H9 (cell line): ENCODE measurements around the gene ROR1. TPM values are rescaled to one million over a fixed set of nuclear protein-coding genes. Genes with fewer than 3 reads are reported as not detected.

Experiments
- DNase-seq: peaks from one replicate; pipeline ENCODE4 v3.0.0-alpha.2; 2017
- H2AFZ ChIP-seq: one replicate; pipeline ENCODE4 v1.6.1; 2013; ENCODE audit warnings: mild to moderate bottlenecking, low read length, control low read depth, moderate library complexity
- H2AK5ac ChIP-seq: 2 replicates; pipeline ENCODE4 v1.6.1; 2013; ENCODE audit warnings: low read length, control low read depth, mixed read lengths; ENCODE audit not compliant: insufficient read length
- H2BK120ac ChIP-seq: one replicate; pipeline ENCODE4 v1.6.1; 2013; ENCODE audit warnings: low read depth, mild to moderate bottlenecking, low read length, control low read depth, inconsistent platforms; ENCODE audit not compliant: poor library complexity, severe bottlenecking
- H2BK12ac ChIP-seq: 2 replicates; pipeline ENCODE4 v1.6.1; 2013; ENCODE audit warnings: low read length, control low read depth, mixed read lengths, low read depth; ENCODE audit not compliant: insufficient read length
- H2BK15ac ChIP-seq: 2 replicates; pipeline ENCODE4 v1.6.1; 2013; ENCODE audit warnings: low read depth, low read length, control low read depth
- H2BK20ac ChIP-seq: one replicate; pipeline ENCODE4 v1.6.1; 2013; ENCODE audit warnings: low read depth, mild to moderate bottlenecking, low read length, control low read depth, inconsistent platforms; ENCODE audit not compliant: poor library complexity, severe bottlenecking
- H2BK5ac ChIP-seq: 2 replicates; pipeline ENCODE4 v1.6.1; 2013; ENCODE audit warnings: low read length, control low read depth, mixed read lengths; ENCODE audit not compliant: insufficient read length
- H3K14ac ChIP-seq: 2 replicates; pipeline ENCODE4 v1.6.1; 2013; ENCODE audit warnings: low read length, control low read depth; ENCODE audit not compliant: insufficient read depth
- H3K18ac ChIP-seq: 2 replicates; pipeline ENCODE4 v1.6.1; 2013; ENCODE audit warnings: low read depth, mild to moderate bottlenecking, mixed read lengths, low read length, control low read depth; ENCODE audit not compliant: insufficient read length
- H3K23ac ChIP-seq: 2 replicates; pipeline ENCODE4 v1.6.1; 2013; ENCODE audit warnings: low read length, control low read depth, mixed read lengths, low read depth; ENCODE audit not compliant: insufficient read length
- H3K23me2 ChIP-seq: 2 replicates; pipeline ENCODE4 v1.6.1; 2013; ENCODE audit warnings: low read depth, mild to moderate bottlenecking, mixed read lengths, low read length, control low read depth; ENCODE audit not compliant: insufficient read length, poor library complexity, severe bottlenecking
- H3K27ac ChIP-seq: 2 replicates; pipeline ENCODE4 v1.5.1; 2013; ENCODE audit warnings: low read length, control low read depth, mixed read lengths, low read depth; ENCODE audit not compliant: insufficient read length
- H3K27me3 ChIP-seq: 2 replicates; pipeline ENCODE4 v1.6.1; 2013; ENCODE audit warnings: low read length, control low read depth, inconsistent platforms; ENCODE audit not compliant: insufficient read depth
- H3K4ac ChIP-seq: 2 replicates; pipeline ENCODE4 v1.6.1; 2013; ENCODE audit warnings: low read depth, mild to moderate bottlenecking, control low read depth, inconsistent platforms, low read length, moderate library complexity
- H3K4me1 ChIP-seq: 2 replicates; pipeline ENCODE4 v1.6.1; 2013; ENCODE audit warnings: low read length, control low read depth, inconsistent platforms; ENCODE audit not compliant: insufficient read depth
- H3K4me2 ChIP-seq: 2 replicates; pipeline ENCODE4 v1.6.1; 2013; ENCODE audit warnings: low read length, control low read depth, mixed read lengths; ENCODE audit not compliant: insufficient read length, insufficient read depth
- H3K56ac ChIP-seq: 2 replicates; pipeline ENCODE4 v1.6.1; 2013; ENCODE audit warnings: low read depth, mild to moderate bottlenecking, mixed read lengths, low read length, control low read depth; ENCODE audit not compliant: insufficient read length
- H3K79me1 ChIP-seq: 2 replicates; pipeline ENCODE4 v1.6.1; 2013; ENCODE audit warnings: low read depth, mild to moderate bottlenecking, moderate library complexity, low read length, control low read depth, inconsistent platforms; ENCODE audit not compliant: insufficient read depth, poor library complexity, severe bottlenecking
- H3K79me2 ChIP-seq: 2 replicates; pipeline ENCODE4 v1.6.1; 2013; ENCODE audit warnings: low read length, control low read depth, inconsistent platforms; ENCODE audit not compliant: insufficient read depth
- H3K9ac ChIP-seq: 2 replicates; pipeline ENCODE4 v1.6.1; 2013; ENCODE audit warnings: low read length, control low read depth, mixed read lengths; ENCODE audit not compliant: insufficient read length; ENCODE audit errors: extremely low read depth
- H3K9me3 ChIP-seq: one replicate; pipeline ENCODE4 v1.6.1; 2013; ENCODE audit warnings: low read depth, low read length, inconsistent platforms; ENCODE audit not compliant: control insufficient read depth
- H3T11ph ChIP-seq: one replicate; pipeline ENCODE4 v1.6.1; 2013; ENCODE audit warnings: mild to moderate bottlenecking, low read length, control low read depth, inconsistent platforms
- H4K20me1 ChIP-seq: one replicate; pipeline ENCODE4 v1.6.1; 2013; ENCODE audit not compliant: control insufficient read depth, insufficient read length, insufficient read depth
- H4K5ac ChIP-seq: 2 replicates; pipeline ENCODE4 v1.6.1; 2013; ENCODE audit warnings: low read depth, mild to moderate bottlenecking, mixed read lengths, low read length, control low read depth; ENCODE audit not compliant: insufficient read length
- H4K8ac ChIP-seq: replicated peaks from 2 replicates; pipeline ENCODE4 v1.6.1; 2013; ENCODE audit warnings: low read length, control low read depth, mixed read lengths, low read depth; ENCODE audit not compliant: insufficient read length
- H4K91ac ChIP-seq: 2 replicates; pipeline ENCODE4 v1.6.1; 2013; ENCODE audit warnings: low read depth, mild to moderate bottlenecking, moderate library complexity, mixed read lengths, low read length, control low read depth; ENCODE audit not compliant: insufficient read length
- H3K27ac Mint-ChIP-seq, 3 experiments: 2 replicates in 2 of 3; 3 replicates in 1 of 3; pipeline ENCODE4 v1.8.0; 2020 to 2021; ENCODE audit warnings: mixed read lengths in 3 of 3, mild to moderate bottlenecking in 1 of 3, moderate library complexity in 1 of 3
- H3K27me3 Mint-ChIP-seq: 2 replicates; pipeline ENCODE4 v1.8.0; 2021; ENCODE audit warnings: low read depth, mild to moderate bottlenecking, moderate library complexity, mixed read lengths
- H3K36me3 Mint-ChIP-seq, 3 experiments: 2 replicates in 2 of 3; 3 replicates in 1 of 3; pipeline ENCODE4 v1.8.0; 2020 to 2021; ENCODE audit warnings: low read depth in 3 of 3, mixed read lengths in 3 of 3; ENCODE audit not compliant: insufficient read depth in 1 of 3
- H3K4me1 Mint-ChIP-seq, 2 experiments: 2 replicates each; pipeline ENCODE4 v1.8.0; 2020; ENCODE audit warnings: mixed read lengths in 2 of 2
- H3K4me3 Mint-ChIP-seq, 2 experiments: 2 replicates in 1 of 2; 3 replicates in 1 of 2; pipeline ENCODE4 v1.8.0; 2020 to 2021; ENCODE audit warnings: mild to moderate bottlenecking in 2 of 2, mixed read lengths in 2 of 2, moderate library complexity in 1 of 2
- H3K9me3 Mint-ChIP-seq, 2 experiments: 2 replicates in 1 of 2; 3 replicates in 1 of 2; pipeline ENCODE4 v1.8.0; 2020; ENCODE audit warnings: mild to moderate bottlenecking in 2 of 2, mixed read lengths in 2 of 2, moderate library complexity in 1 of 2
- WGBS: extraction: QIAGEN DNeasy Blood & Tissue Kit; methylation state at CpG from one replicate; pipeline ENCODE4 v1.1.7; 2013; ENCODE audit warnings: missing lambda C conversion rate, low lambda C conversion rate, mixed read lengths; ENCODE audit not compliant: insufficient read length; ENCODE audit errors: extremely low coverage; 5-methylcytosine and 5-hydroxymethylcytosine counted together
- total RNA-seq: library from RNA; stranded (reverse); gene quantifications from 2 replicates; pipeline ENCODE4 v1.2.1, GENCODE V29; 2021
- TF ChIP-seq, protein P1 (sequence below): fragments of 200-600 bp; sonication (generic); conservative IDR thresholded peaks from 3 replicates; pipeline ENCODE4 v1.8.0; 2021; ENCODE audit warnings: antibody characterized with exemption, mild to moderate bottlenecking

ROR1 gene
- total RNA-seq, 1 experiment from 2014 or later, result 75.9 TPM

DNA sequence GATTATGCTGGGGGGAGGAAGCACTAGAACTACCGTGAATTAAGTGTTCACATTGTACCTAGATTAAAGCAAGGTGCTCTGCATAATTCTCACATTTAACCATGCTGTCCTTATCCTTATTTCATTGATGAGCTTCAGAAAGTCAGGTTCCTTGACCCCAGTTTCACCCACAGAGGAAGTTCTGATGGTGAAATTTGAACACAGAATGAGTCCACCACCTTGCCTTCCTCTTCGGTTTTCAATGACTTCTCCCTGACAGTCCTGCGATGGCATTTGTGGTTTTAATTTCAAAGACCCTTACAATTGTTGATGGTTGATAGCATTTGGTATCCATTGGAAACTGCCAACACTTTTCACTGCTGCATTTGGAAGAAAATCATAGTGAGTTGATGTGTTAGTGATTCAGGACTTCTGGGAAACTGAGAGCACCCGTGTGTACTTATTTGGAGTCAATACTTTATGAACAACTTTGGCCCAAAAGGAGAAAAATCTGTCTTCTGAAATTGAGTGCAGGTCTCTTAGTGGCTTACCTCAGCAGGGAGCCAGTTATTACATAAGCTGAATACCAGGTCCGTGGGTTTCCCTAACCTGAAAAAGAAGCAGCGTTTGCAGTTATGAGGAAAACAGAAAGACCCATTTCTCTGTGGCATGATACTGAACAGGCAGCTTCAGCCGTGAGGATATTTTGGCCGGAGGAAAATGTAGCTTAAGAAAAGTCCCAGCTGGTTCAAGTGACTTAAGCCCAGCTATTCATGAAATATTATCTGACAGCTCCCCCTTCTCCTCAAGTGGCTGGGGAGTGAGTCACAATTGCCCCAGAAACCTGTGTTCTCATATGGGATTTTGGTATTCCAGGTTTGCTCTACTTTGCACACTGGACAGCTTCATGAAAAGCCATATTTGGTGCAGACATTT, 47.5 kb downstream of the ROR1 start:
- no peak for DNase-seq
- H3T11ph ChIP-seq, result no peak overlapping the region
- Mint-ChIP-seq H3K9me3 (peaks cover 6 to 9% of the 10 kb centered on the region in 2 experiments), H3K27ac (peak overlapping the region in 2 of 3 experiments; percentile 62 to 81; a peak in 3 of 7 replicates), H3K4me1 (peaks cover 56 to 62% of the 10 kb centered on the region in 2 experiments), H3K36me3 (peaks cover 11 to 16% (median 14%) of the 10 kb centered on the region in 3 experiments), H3K27me3 (no peaks in the 10 kb centered on the region), H3K4me3 (no peak overlapping the region)
- H3K23ac ChIP-seq, result no peak overlapping the region
- no peak overlapping the region for H3K56ac ChIP-seq
- H3K27me3 ChIP-seq, result no peaks in the 10 kb centered on the region
- H3K4ac ChIP-seq, result no peak overlapping the region
- peaks cover 11% of the 10 kb centered on the region for H3K79me1 ChIP-seq
- H4K8ac ChIP-seq, result no peak overlapping the region
- H3K18ac ChIP-seq, result no peak overlapping the region
- H2AK5ac ChIP-seq, result no peak overlapping the region
- H2BK12ac ChIP-seq, result no peak overlapping the region
- no peak overlapping the region for H2AFZ ChIP-seq
- no peaks in the 10 kb centered on the region for H3K23me2 ChIP-seq
- no peak overlapping the region for H2BK5ac ChIP-seq
- H3K27ac ChIP-seq, result no peak overlapping the region
- no peak overlapping the region for H3K4me2 ChIP-seq
- H2BK120ac ChIP-seq, result no peak overlapping the region
- no peak overlapping the region for H2BK15ac ChIP-seq
- no peaks in the 10 kb centered on the region for H3K9me3 ChIP-seq
- peaks cover 53% of the 10 kb centered on the region; the same call in 1 of the 2 replicates for H3K79me2 ChIP-seq
- TF ChIP-seq, protein P1, sequence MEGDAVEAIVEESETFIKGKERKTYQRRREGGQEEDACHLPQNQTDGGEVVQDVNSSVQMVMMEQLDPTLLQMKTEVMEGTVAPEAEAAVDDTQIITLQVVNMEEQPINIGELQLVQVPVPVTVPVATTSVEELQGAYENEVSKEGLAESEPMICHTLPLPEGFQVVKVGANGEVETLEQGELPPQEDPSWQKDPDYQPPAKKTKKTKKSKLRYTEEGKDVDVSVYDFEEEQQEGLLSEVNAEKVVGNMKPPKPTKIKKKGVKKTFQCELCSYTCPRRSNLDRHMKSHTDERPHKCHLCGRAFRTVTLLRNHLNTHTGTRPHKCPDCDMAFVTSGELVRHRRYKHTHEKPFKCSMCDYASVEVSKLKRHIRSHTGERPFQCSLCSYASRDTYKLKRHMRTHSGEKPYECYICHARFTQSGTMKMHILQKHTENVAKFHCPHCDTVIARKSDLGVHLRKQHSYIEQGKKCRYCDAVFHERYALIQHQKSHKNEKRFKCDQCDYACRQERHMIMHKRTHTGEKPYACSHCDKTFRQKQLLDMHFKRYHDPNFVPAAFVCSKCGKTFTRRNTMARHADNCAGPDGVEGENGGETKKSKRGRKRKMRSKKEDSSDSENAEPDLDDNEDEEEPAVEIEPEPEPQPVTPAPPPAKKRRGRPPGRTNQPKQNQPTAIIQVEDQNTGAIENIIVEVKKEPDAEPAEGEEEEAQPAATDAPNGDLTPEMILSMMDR, result no peak
- H4K20me1 ChIP-seq, result no peaks in the 10 kb centered on the region
- no peak overlapping the region for H2BK20ac ChIP-seq
- H4K5ac ChIP-seq, result no peak overlapping the region
- H3K9ac ChIP-seq, result no peak overlapping the region
- WGBS, result no CpG with 5 or more reads among the region's 8 CpGs
- peaks cover 19% of the 10 kb centered on the region for H3K4me1 ChIP-seq
- no peak overlapping the region for H4K91ac ChIP-seq
- no peak overlapping the region for H3K14ac ChIP-seq
